ENCODE measurements around the gene AHCY. TPM values are rescaled to one million over a fixed set of nuclear protein-coding genes. Genes with fewer than 3 reads are reported as not detected.

AHCY gene
- total and polyA plus RNA-seq, 2 of the 4 experiments (the other 2 are of a cell fraction) = 138 to 210 TPM

GRCh38 chr20:34316196-34316814 is 13.2 kb upstream of the AHCY start (continued):
- no peak for TF ChIP-seq CHD1 (IDR thresholded peaks at IDR 0.05; ENCODE audit: low read depth, low read length)

DNA sequence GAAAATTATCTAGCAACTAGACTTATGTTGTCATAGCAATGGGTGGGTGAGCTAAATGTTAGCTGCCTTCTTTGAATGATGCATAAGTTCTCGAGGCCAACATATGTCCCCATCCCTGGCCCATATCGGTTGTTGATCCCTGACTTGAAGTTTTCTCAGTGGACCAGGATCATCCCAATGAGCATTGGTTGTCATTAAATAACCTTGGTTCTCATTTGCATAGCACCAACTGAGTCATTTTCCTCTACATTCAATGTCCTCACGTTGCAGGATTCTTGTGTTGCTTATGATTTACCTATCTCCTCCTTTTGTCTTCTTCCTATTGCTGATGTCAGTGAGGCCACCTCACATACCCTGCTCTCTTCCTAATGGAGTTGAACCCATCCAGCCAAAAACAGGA is 12.1 kb upstream of the AHCY start:
- dilution Hi-C loops (cut with HindIII; ENCODE audit: low sequenced_read_pairs, unreplicated experiment) (no loop called here), in situ Hi-C loops (cut with MboI; ENCODE audit: low sequenced_read_pairs) (loop anchor here (10.0 kb wide), 1 partner anchor 160 kb away; no protein-coding TSS in a partner anchor), intact Hi-C loops (cut with micrococcal nuclease) (no loop called here)
- peaks cover 4% of the 10 kb centered on the region for H3K4me1 ChIP-seq (ENCODE audit: control insufficient read depth, insufficient read depth, low read length)
- H3K23ac ChIP-seq (ENCODE audit: low read depth, low read length) = no peak overlapping the region
- 100% methylated on average over 1 of the region's 3 CpGs; no CpG with 5 or more reads in 1 of the 2 experiments for WGBS, 2 experiments (ENCODE audit: extremely low coverage in 2 of 2, insufficient read length in 1 of 2)
- H3K4me3 ChIP-seq (ENCODE audit: insufficient read depth, low read depth, low read length) = no peak overlapping the region
- H3K14ac ChIP-seq (replicated peaks; ENCODE audit: low read depth, low read length) = no peak overlapping the region
- no peak overlapping the region for H3K18ac ChIP-seq (ENCODE audit: low read depth, low read length)
- H4K8ac ChIP-seq (ENCODE audit: low read depth in 2 of 2, low read length in 2 of 2) = no peak overlapping the region
- H3K79me1 ChIP-seq (ENCODE audit: low read depth in 1 of 2, low read length in 2 of 2) = 0 out of 4 replicates have a peak, but pooled peaks cover 0 to 8% of the 10 kb centered on the region in 2 experiments
- DNase-seq = no peak
- H2AK9ac ChIP-seq (replicated peaks; ENCODE audit: low read depth, low read length, poor library complexity) = no peak overlapping the region
- peak overlapping the region; percentile 52; the same call in 1 of the 2 replicates for H2AK5ac ChIP-seq (ENCODE audit: low read depth, low read length)
- peaks cover 11% of the 10 kb centered on the region for H3K9me1 ChIP-seq (ENCODE audit: insufficient read depth, low read length)
- H4K91ac ChIP-seq (ENCODE audit: insufficient read depth, low read depth, low read length) = no peak overlapping the region
- H4K20me1 ChIP-seq (ENCODE audit: insufficient read depth, low read length) = no peaks in the 10 kb centered on the region
- no TSS peak for BruUV-seq (replicated peaks)
- peak overlapping the region; percentile 25; the same call in 1 of the 3 replicates for H2BK15ac ChIP-seq (ENCODE audit: low read depth, low read length)
- H2AFZ ChIP-seq (replicated peaks; ENCODE audit: low read length, poor library complexity) = no peak overlapping the region
- no peak overlapping the region for H4K5ac ChIP-seq (ENCODE audit: low read depth, low read length)
- H3K4ac ChIP-seq (ENCODE audit: low read depth, low read length) = no peak overlapping the region
- no peaks in the 10 kb centered on the region for H3K36me3 ChIP-seq (ENCODE audit: control insufficient read depth, insufficient read depth, low read length)
- H3K4me2 ChIP-seq (ENCODE audit: low read depth, low read length) = no peak overlapping the region
- ATAC-seq (ENCODE audit: low read depth) = no peak
- H2BK5ac ChIP-seq (ENCODE audit: low read depth, low read length, poor library complexity, severe bottlenecking) = no peak overlapping the region
- H3K9me3 ChIP-seq (ENCODE audit: control insufficient read depth, insufficient read depth, low read length) = no peaks in the 10 kb centered on the region
- H3K56ac ChIP-seq (ENCODE audit: extremely low read depth, insufficient read depth, low read length) = no peak overlapping the region
- H3K27me3 ChIP-seq (ENCODE audit: control insufficient read depth, insufficient read depth, low read length) = no peaks in the 10 kb centered on the region
- TF ChIP-seq CEBPB (IDR thresholded peaks at IDR 0.05; ENCODE audit: low read depth, low read length) (no peak), RCOR1 (IDR thresholded peaks at IDR 0.05; ENCODE audit: insufficient replicate concordance, low read length) (no peak), USF2 (IDR thresholded peaks at IDR 0.05; ENCODE audit: low read depth, low read length) (no peak), RFX5 (IDR thresholded peaks at IDR 0.05; ENCODE audit: low read depth, low read length) (no peak), FOS (IDR thresholded peaks at IDR 0.05; ENCODE audit: low read depth, low read length) (no peak), MXI1 (IDR thresholded peaks at IDR 0.05; ENCODE audit: borderline replicate concordance, low read depth, low read length) (no peak), SMC3 (IDR thresholded peaks at IDR 0.05; ENCODE audit: low read depth, low read length) (no peak), MAFK (IDR thresholded peaks at IDR 0.05; ENCODE audit: low read depth, low read length) (no peak), CTCF (conservative IDR thresholded peaks at IDR 0.05; ENCODE audit: low read depth, low read length) (no peak)
- TF ChIP-seq, protein P1, sequence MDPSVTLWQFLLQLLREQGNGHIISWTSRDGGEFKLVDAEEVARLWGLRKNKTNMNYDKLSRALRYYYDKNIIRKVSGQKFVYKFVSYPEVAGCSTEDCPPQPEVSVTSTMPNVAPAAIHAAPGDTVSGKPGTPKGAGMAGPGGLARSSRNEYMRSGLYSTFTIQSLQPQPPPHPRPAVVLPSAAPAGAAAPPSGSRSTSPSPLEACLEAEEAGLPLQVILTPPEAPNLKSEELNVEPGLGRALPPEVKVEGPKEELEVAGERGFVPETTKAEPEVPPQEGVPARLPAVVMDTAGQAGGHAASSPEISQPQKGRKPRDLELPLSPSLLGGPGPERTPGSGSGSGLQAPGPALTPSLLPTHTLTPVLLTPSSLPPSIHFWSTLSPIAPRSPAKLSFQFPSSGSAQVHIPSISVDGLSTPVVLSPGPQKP (IDR thresholded peaks at IDR 0.05; ENCODE audit: borderline replicate concordance, low read depth, low read length) = no peak
- ChIA-PET CTCF (no interaction called here), POLR2A (ENCODE audit: unreplicated experiment) (no interaction called here)
- no peak overlapping the region for H3K27ac ChIP-seq (ENCODE audit: insufficient read depth, low read length)
- H2BK20ac ChIP-seq (ENCODE audit: low read depth, low read length) = no peak overlapping the region
- H2BK120ac ChIP-seq (ENCODE audit: low read depth, low read length) = no peak overlapping the region
- H3K9ac ChIP-seq (ENCODE audit: low read depth, low read length) = no peak overlapping the region

Measured in IMR-90 (cell line).